Gastroesophageal sphincter (tissue), 3 donors: Measurements from ENCODE around the gene PATJ.
A peak's percentile ranks its signal among the peaks of the same experiment; 100 is the strongest.

Source experiments
- POLR2AphosphoS5 ChIP-seq: sonication (generic); formaldehyde crosslinking; IDR thresholded peaks from one replicate; pipeline ENCODE4 v1.6.1; 2017; ENCODE audit warnings: antibody characterized with exemption
- TF ChIP-seq, protein P1 (sequence below), 4 experiments: fragments of 200-600 bp in 2 of 4; fragments of 450-650 bp in 2 of 4; sonication (generic) in 1 of 4; IDR thresholded peaks; one replicate each; pipeline ENCODE4 v1.5.1; 2017 to 2019; ENCODE audit warnings: antibody characterized with exemption in 4 of 4, mild to moderate bottlenecking in 2 of 4, moderate library complexity in 2 of 4

DNA sequence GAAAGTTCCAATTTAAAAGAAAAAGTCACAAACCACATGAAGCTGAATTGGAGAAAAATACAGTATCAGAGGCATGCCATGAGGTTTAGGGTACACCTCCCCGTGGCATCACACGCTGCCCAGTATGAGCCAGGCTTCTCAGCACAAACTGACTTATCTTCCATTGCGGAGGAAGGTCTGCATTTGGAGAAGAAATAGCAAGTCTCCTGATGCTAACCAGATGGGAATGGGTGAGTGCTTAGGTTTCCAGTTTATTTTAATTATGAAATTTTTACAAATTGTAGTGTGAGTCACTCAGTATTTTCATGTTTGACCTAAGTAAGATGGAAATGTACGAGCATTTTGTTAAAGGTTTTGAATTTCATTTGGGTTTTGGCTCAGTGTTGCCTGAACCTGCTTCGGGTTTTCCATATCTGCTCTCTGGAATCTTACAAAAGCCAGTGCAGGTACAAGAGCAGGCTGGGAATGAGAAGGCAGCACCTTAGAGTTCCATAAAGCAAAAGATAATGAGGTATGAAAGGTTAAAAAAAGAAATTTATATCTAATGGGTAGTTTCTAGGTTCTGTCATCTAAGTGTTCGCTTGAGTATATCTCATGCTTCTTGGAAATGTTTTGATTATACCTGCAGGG, 213.9 kb downstream of the PATJ start:
- TF ChIP-seq, protein P1, sequence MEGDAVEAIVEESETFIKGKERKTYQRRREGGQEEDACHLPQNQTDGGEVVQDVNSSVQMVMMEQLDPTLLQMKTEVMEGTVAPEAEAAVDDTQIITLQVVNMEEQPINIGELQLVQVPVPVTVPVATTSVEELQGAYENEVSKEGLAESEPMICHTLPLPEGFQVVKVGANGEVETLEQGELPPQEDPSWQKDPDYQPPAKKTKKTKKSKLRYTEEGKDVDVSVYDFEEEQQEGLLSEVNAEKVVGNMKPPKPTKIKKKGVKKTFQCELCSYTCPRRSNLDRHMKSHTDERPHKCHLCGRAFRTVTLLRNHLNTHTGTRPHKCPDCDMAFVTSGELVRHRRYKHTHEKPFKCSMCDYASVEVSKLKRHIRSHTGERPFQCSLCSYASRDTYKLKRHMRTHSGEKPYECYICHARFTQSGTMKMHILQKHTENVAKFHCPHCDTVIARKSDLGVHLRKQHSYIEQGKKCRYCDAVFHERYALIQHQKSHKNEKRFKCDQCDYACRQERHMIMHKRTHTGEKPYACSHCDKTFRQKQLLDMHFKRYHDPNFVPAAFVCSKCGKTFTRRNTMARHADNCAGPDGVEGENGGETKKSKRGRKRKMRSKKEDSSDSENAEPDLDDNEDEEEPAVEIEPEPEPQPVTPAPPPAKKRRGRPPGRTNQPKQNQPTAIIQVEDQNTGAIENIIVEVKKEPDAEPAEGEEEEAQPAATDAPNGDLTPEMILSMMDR (IDR thresholded peaks at IDR 0.05): no peak
- peak; percentile 5 for TF ChIP-seq POLR2AphosphoS5
